ENCODE data around the gene PNLIPRP2.

Gene PNLIPRP2

GRCh38 chr10:116613471-116613870 is 7.3 kb upstream of the PNLIPRP2 start:
- DNase-seq: no peak

- no peak for DNase-seq
These were observed 6.0 kb upstream of the PNLIPRP2 start for GRCh38 chr10:116614796-116615195.

GRCh38 chr10:116615199-116615776 is 5.5 kb upstream of the PNLIPRP2 start:
- no peak for DNase-seq

GRCh38 chr10:116621476-116621875 is 723 bp downstream of the PNLIPRP2 start:
- DNase-seq: no peak

- DNase-seq: no peak
These were observed 1.3 kb downstream of the PNLIPRP2 start for GRCh38 chr10:116621934-116622655.

GRCh38 chr10:116625845-116626244 is 5.1 kb downstream of the PNLIPRP2 start:
- DNase-seq: no peak

GRCh38 chr10:116626815-116627214 is 6.1 kb downstream of the PNLIPRP2 start:
- no peak for DNase-seq

- no peak for DNase-seq
These were observed 6.7 kb downstream of the PNLIPRP2 start for GRCh38 chr10:116627386-116627933.

GRCh38 chr10:116629340-116629739 is 8.6 kb downstream of the PNLIPRP2 start:
- no peak for DNase-seq

GRCh38 chr10:116630020-116630419 is 9.3 kb downstream of the PNLIPRP2 start:
- DNase-seq: no peak

- DNase-seq: no peak
These were observed 11.1 kb downstream of the PNLIPRP2 start for GRCh38 chr10:116631871-116632295.

- DNase-seq: no peak
These were observed 12.0 kb downstream of the PNLIPRP2 start for GRCh38 chr10:116632596-116633215.

- DNase-seq: no peak
These were observed 12.5 kb downstream of the PNLIPRP2 start for GRCh38 chr10:116633216-116633600.

GRCh38 chr10:116634126-116634975 is 13.6 kb downstream of the PNLIPRP2 start:
- DNase-seq: no peak

GRCh38 chr10:116636385-116636784 is 15.6 kb downstream of the PNLIPRP2 start:
- DNase-seq: no peak

GRCh38 chr10:116636976-116637375 is 16.2 kb downstream of the PNLIPRP2 start:
- DNase-seq: no peak

GRCh38 chr10:116637830-116638229 is 17.1 kb downstream of the PNLIPRP2 start:
- DNase-seq: no peak

- no peak for DNase-seq
These were observed 25.7 kb downstream of the PNLIPRP2 start for GRCh38 chr10:116646502-116646901.

GRCh38 chr10:116648903-116649302 is 28.1 kb downstream of the PNLIPRP2 start:
- no peak for DNase-seq

- DNase-seq: no peak
These were observed 33.1 kb downstream of the PNLIPRP2 start for GRCh38 chr10:116653885-116654284.

- no peak for DNase-seq
These were observed 34.1 kb downstream of the PNLIPRP2 start for GRCh38 chr10:116654816-116655215.

- no peak for DNase-seq
These were observed 34.8 kb downstream of the PNLIPRP2 start for GRCh38 chr10:116655568-116655967.

- DNase-seq: no peak
These were observed 35.3 kb downstream of the PNLIPRP2 start for GRCh38 chr10:116656044-116656443.
